CD14-positive monocyte (primary cell): Measurements from ENCODE around the gene SBK1. TPM values are rescaled to one million over a fixed set of nuclear protein-coding genes. Genes with fewer than 3 reads are reported as not detected.

Experiments
- DNase-seq, 3 donors: peaks; one replicate each; pipeline ENCODE4 v3.0.0-alpha.2; 2011 to 2022
- H2AFZ ChIP-seq: 2 replicates; pipeline ENCODE4 v1.6.0; 2012; ENCODE audit warnings: mild to moderate bottlenecking, low read depth, low read length, inconsistent platforms; ENCODE audit not compliant: insufficient read depth, poor library complexity, severe bottlenecking
- H3K27ac ChIP-seq, 2 donors: 1 replicate in 1 of 2; 2 replicates in 1 of 2; pipeline ENCODE4 v1.5.1; 2012 to 2013; ENCODE audit warnings: low read length in 2 of 2, control low read depth in 1 of 2, inconsistent platforms in 1 of 2, low read depth in 1 of 2, mild to moderate bottlenecking in 1 of 2
- H3K27me3 ChIP-seq, 2 donors: one replicate each; pipeline versions ENCODE4 v1.6.0 to v1.6.1; 2011 to 2013; ENCODE audit warnings: low read length in 2 of 2; ENCODE audit not compliant: control insufficient read depth in 2 of 2, insufficient read depth in 2 of 2
- H3K36me3 ChIP-seq, 2 donors: replicated peaks in 1 of 2; 1 replicate in 1 of 2; 2 replicates in 1 of 2; pipeline versions ENCODE4 v1.5.1 to v1.6.1; 2012 to 2013; ENCODE audit warnings: low read length in 2 of 2, control low read depth in 1 of 2, inconsistent platforms in 1 of 2, mild to moderate bottlenecking in 1 of 2; ENCODE audit not compliant: insufficient read depth in 2 of 2, control insufficient read depth in 1 of 2
- H3K4me1 ChIP-seq, 2 donors: 1 replicate in 1 of 2; 2 replicates in 1 of 2; pipeline versions ENCODE4 v1.5.1 to v1.6.1; 2012 to 2013; ENCODE audit warnings: low read length in 2 of 2, control low read depth in 1 of 2, inconsistent platforms in 1 of 2, mild to moderate bottlenecking in 1 of 2, moderate library complexity in 1 of 2; ENCODE audit not compliant: insufficient read depth in 2 of 2, control insufficient read depth in 1 of 2
- H3K4me2 ChIP-seq: replicated peaks from 2 replicates; pipeline ENCODE3; 2012; ENCODE audit warnings: low read length, moderate library complexity, mild to moderate bottlenecking; ENCODE audit not compliant: poor library complexity, severe bottlenecking; ENCODE audit errors: extremely low read depth
- H3K4me3 ChIP-seq, 3 experiments: fragments of 200-600 bp in 1 of 3; sonication (generic) in 1 of 3; replicated peaks in 1 of 3; 1 replicate in 2 of 3; 2 replicates in 1 of 3; pipeline ENCODE4 v1.5.1; 2011 to 2013; ENCODE audit warnings: low read length in 3 of 3, mild to moderate bottlenecking in 3 of 3, control low read depth in 2 of 3, low read depth in 2 of 3, inconsistent platforms in 1 of 3, moderate library complexity in 1 of 3
- H3K79me2 ChIP-seq: 2 replicates; pipeline ENCODE4 v1.6.0; 2012; ENCODE audit warnings: mild to moderate bottlenecking, control low read depth, inconsistent platforms, low read length, moderate library complexity; ENCODE audit not compliant: insufficient read depth
- H3K9ac ChIP-seq: 2 replicates; pipeline ENCODE4 v1.6.0; 2017; ENCODE audit warnings: low read length, mild to moderate bottlenecking; ENCODE audit not compliant: insufficient read depth, poor library complexity, severe bottlenecking
- H3K9me3 ChIP-seq, 2 donors: replicated peaks in 1 of 2; 1 replicate in 1 of 2; 2 replicates in 1 of 2; pipeline versions ENCODE4 v1.5.1 to v1.6.1; 2012 to 2013; ENCODE audit warnings: low read length in 2 of 2, control low read depth in 1 of 2; ENCODE audit not compliant: control insufficient read depth in 1 of 2, insufficient read depth in 1 of 2
- H4K20me1 ChIP-seq: 2 replicates; pipeline ENCODE4 v1.6.0; 2012; ENCODE audit warnings: mild to moderate bottlenecking, low read length, control low read depth, moderate library complexity; ENCODE audit not compliant: insufficient read depth
- H3K27ac Mint-ChIP-seq, 7 donors: one replicate each; pipeline ENCODE4 v1.8.0; 2020; ENCODE audit warnings: mild to moderate bottlenecking in 7 of 7, mixed read lengths in 7 of 7, moderate library complexity in 6 of 7, inconsistent platforms in 2 of 7
- H3K27me3 Mint-ChIP-seq, 3 donors: one replicate each; pipeline ENCODE4 v1.8.0; 2021 to 2022; ENCODE audit warnings: low read depth in 3 of 3, mild to moderate bottlenecking in 3 of 3, mixed read lengths in 3 of 3, moderate library complexity in 3 of 3, inconsistent platforms in 1 of 3
- H3K36me3 Mint-ChIP-seq, 2 donors: one replicate each; pipeline ENCODE4 v1.8.0; 2020; ENCODE audit warnings: mixed read lengths in 2 of 2, inconsistent platforms in 1 of 2, mild to moderate bottlenecking in 1 of 2
- H3K4me1 Mint-ChIP-seq: one replicate; pipeline ENCODE4 v1.8.0; 2020; ENCODE audit warnings: mild to moderate bottlenecking, mixed read lengths
- H3K4me3 Mint-ChIP-seq, 2 donors: one replicate each; pipeline ENCODE4 v1.8.0; 2020; ENCODE audit warnings: mild to moderate bottlenecking in 2 of 2, mixed read lengths in 2 of 2, moderate library complexity in 1 of 2
- H3K9me3 Mint-ChIP-seq, 7 donors: one replicate each; pipeline ENCODE4 v1.8.0; 2020 to 2022; ENCODE audit warnings: mixed read lengths in 7 of 7, mild to moderate bottlenecking in 6 of 7, moderate library complexity in 6 of 7, inconsistent platforms in 2 of 7
- CTCF ChIP-seq: fragments of 200-600 bp; IDR thresholded peaks from one replicate; pipeline ENCODE4 v1.8.0; 2022; ENCODE audit warnings: antibody characterized with exemption, mild to moderate bottlenecking
- WGBS: methylation state at CpG from one replicate; pipeline ENCODE4 v1.1.5; 2013; ENCODE audit warnings: missing lambda C conversion rate; ENCODE audit not compliant: insufficient coverage; 5-methylcytosine and 5-hydroxymethylcytosine counted together
- intact Hi-C, 2 donors: fragments of 100-400 bp; cut with micrococcal nuclease; formaldehyde crosslinking; loops; one replicate each; pipeline versions ENCODE4 v1.15.0 to v1.15.1; 2023
- polyA plus RNA-seq, 3 donors: library from polyadenylated mRNA; depleted of rRNA in 1 of 3; unstranded in 2 of 3; stranded (reverse) in 1 of 3; fragments of 300-500 nt in 2 of 3; fragments of >200 nt in 1 of 3; fragmentation: Illumina TruSeq in 2 of 3; gene quantifications; 1 replicate in 2 of 3; 2 replicates in 1 of 3; pipeline ENCODE4 v1.2.3, GENCODE V29; 2012 to 2021

The SBK1 gene
- polyA plus RNA-seq, 3 donors, result 0.04 TPM; not detected in 2

GRCh38 chr16:28300327-28300726 lies 8.0 kb downstream of the SBK1 start:
- H3K36me3 Mint-ChIP-seq, result no peaks in the 10 kb centered on the region
- Histone ChIP-seq H3K79me2 (no peaks in the 10 kb centered on the region), H3K4me1 (no peaks in the 10 kb centered on the region), H3K27ac (no peak overlapping the region), H2AFZ (no peak overlapping the region), H3K9me3 (no peaks in the 10 kb centered on the region), H3K9ac (no peak overlapping the region), H4K20me1 (no peaks in the 10 kb centered on the region), H3K27me3 (no peaks in the 10 kb centered on the region), H3K4me3 (no peak overlapping the region), H3K4me2 (no peak overlapping the region), H3K36me3 (no peaks in the 10 kb centered on the region)
- H3K9me3 Mint-ChIP-seq, result no peaks in the 10 kb centered on the region
- 91% methylated on average over 5 of the region's 5 CpGs for WGBS
- no peak for TF ChIP-seq CTCF
- H3K4me3 Mint-ChIP-seq, result no peak overlapping the region
- no peak overlapping the region for H3K27ac Mint-ChIP-seq
- H3K27me3 Mint-ChIP-seq, result peaks cover 2 to 12% (median 10%) of the 10 kb centered on the region in 3 donors
- DNase-seq, result no peak
- peaks cover 3% of the 10 kb centered on the region for H3K4me1 Mint-ChIP-seq
- intact Hi-C loops, result no loop called here

GRCh38 chr16:28301154-28301553 lies 8.8 kb downstream of the SBK1 start:
- H3K27ac Mint-ChIP-seq, result no peak overlapping the region
- peaks cover 3% of the 10 kb centered on the region for H3K4me1 Mint-ChIP-seq
- Histone ChIP-seq H3K36me3 (no peaks in the 10 kb centered on the region), H3K79me2 (no peaks in the 10 kb centered on the region), H4K20me1 (no peaks in the 10 kb centered on the region), H3K27me3 (no peaks in the 10 kb centered on the region), H3K27ac (no peak overlapping the region), H3K4me1 (no peaks in the 10 kb centered on the region), H3K9me3 (no peaks in the 10 kb centered on the region), H2AFZ (no peak overlapping the region), H3K4me2 (no peak overlapping the region), H3K9ac (no peak overlapping the region), H3K4me3 (no peak overlapping the region)
- no peaks in the 10 kb centered on the region for H3K9me3 Mint-ChIP-seq
- no peaks in the 10 kb centered on the region for H3K36me3 Mint-ChIP-seq
- intact Hi-C loops, result no loop called here
- no peak overlapping the region for H3K4me3 Mint-ChIP-seq
- no peak for DNase-seq
- WGBS, result 79% methylated on average over 3 of the region's 6 CpGs
- no peak for TF ChIP-seq CTCF
- H3K27me3 Mint-ChIP-seq, result peaks cover 2 to 8% (median 8%) of the 10 kb centered on the region in 3 donors
